ENCODE results near the gene GSTT2B. TPM values are rescaled to one million over a fixed set of nuclear protein-coding genes. Genes with fewer than 3 reads are reported as not detected.

GSTT2B gene, protein sequence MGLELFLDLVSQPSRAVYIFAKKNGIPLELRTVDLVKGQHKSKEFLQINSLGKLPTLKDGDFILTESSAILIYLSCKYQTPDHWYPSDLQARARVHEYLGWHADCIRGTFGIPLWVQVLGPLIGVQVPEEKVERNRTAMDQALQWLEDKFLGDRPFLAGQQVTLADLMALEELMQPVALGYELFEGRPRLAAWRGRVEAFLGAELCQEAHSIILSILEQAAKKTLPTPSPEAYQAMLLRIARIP
- 0.38 and 1.4 TPM in 2 replicates for total RNA-seq (2014; rRNA removed; shearing (Covaris generic))

DNA sequence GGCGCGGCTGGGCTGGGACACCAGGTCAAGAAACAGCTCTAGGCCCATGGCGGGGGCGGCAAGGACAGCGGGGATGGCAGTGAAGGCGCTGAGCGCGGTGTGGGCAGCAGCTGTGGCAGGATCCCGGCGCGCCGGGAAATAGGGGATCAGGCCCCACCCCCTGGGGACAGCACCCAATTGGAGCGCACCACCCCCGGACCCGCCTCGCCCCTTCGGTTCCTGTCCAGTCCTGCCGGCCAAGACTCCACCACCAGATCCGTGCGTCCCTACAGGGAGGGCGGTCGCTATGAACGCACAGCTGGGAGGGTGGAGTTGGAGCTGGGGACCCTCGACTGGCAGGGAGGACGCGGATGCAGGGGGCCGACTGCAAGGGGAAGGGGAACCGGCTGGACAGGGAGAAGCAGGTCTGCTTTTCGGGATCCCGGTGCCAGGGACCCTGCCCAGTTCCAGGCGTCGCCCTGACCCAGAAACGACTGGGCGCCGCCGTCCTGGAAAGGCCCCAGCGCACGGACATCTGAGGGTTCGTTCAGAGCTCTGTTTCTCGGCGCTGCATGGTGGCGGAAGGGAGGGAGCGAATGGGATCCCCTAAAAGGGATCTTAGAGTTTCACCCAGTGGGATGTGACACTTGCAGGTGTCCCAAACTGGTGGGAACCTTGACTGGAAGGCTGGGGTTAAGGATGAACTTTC lies at the start of gene GSTT2B:
TSS of gene GSTT2B (minus strand) at position 112 of the 688 bp plus-strand sequence. CDS start at position 48, 64 bp downstream.

DNA sequence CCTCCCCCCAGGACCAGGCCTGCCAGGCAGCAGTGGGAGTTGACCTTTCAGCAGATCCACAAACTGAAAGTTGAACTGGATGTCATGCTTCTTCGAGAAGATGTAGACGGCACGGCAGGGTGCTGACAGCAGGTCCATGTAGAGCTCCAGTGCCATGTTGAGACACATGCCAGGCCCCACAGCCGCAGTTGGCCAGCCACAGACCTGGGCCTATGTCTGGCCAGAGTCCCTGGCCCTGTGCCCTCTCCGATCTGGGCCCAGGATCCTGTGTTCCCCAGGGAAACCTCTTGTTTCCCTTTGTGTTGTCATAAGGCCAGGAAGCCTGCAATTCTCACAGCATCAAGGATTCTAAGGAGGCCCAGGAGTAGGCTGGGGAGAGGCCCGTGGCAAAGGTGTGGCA lies 44.2 kb upstream of the GSTT2B start, which contains the start of gene GSTT4:
TSS of gene GSTT4 (minus strand) at position 253 of the 400 bp plus-strand sequence. CDS start at position 156, 97 bp downstream.

DNA sequence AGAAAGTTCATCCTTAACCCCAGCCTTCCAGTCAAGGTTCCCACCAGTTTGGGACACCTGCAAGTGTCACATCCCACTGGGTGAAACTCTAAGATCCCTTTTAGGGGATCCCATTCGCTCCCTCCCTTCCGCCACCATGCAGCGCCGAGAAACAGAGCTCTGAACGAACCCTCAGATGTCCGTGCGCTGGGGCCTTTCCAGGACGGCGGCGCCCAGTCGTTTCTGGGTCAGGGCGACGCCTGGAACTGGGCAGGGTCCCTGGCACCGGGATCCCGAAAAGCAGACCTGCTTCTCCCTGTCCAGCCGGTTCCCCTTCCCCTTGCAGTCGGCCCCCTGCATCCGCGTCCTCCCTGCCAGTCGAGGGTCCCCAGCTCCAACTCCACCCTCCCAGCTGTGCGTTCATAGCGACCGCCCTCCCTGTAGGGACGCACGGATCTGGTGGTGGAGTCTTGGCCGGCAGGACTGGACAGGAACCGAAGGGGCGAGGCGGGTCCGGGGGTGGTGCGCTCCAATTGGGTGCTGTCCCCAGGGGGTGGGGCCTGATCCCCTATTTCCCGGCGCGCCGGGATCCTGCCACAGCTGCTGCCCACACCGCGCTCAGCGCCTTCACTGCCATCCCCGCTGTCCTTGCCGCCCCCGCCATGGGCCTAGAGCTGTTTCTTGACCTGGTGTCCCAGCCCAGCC lies 18.7 kb upstream of the GSTT2B start, which contains the start of gene GSTT2:
TSS of gene GSTT2 (plus strand) at position 578 of the 684 bp plus-strand sequence.

DNA sequence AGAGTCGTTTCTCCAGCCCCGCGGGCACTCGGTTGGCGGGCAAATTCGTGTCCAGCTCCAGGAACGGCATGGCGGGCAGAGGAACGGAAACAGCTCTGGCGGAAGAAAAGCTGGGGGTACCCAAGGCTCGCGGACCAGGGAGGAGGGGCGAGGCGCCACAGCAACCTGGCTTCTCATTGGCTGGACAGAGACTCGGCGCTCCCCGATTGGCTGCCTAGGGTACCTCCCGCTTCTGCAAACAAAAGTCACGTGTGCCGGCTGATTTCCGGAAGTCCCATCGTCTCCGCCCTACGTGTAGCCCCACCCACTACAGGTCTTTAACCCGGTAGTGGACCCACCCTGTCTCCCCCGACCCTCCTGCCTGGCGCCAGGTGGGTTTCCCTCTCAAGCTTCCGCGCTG lies 13.3 kb upstream of the GSTT2B start, which contains the start of gene DDT:
TSS of gene DDT (minus strand) at position 97 of the 400 bp plus-strand sequence. CDS start at position 70, 27 bp downstream.

DNA sequence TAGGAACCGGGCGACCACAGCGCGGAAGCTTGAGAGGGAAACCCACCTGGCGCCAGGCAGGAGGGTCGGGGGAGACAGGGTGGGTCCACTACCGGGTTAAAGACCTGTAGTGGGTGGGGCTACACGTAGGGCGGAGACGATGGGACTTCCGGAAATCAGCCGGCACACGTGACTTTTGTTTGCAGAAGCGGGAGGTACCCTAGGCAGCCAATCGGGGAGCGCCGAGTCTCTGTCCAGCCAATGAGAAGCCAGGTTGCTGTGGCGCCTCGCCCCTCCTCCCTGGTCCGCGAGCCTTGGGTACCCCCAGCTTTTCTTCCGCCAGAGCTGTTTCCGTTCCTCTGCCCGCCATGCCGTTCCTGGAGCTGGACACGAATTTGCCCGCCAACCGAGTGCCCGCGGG lies 5.6 kb upstream of the GSTT2B start, which contains the start of gene DDTL:
TSS of gene DDTL (plus strand) at position 321 of the 400 bp plus-strand sequence. CDS start at position 348, 27 bp downstream.

Other genes with a start within 250 kb of the GSTT2B start
- gene ZNF70, start 210.1 kb downstream of the GSTT2B start, total RNA-seq (2014; rRNA removed; shearing (Covaris generic)), result 2.9 and 3.4 TPM in 2 replicates
- not detected in 2 replicates for gene VPREB3, start 206.8 kb downstream of the GSTT2B start, total RNA-seq (2014; rRNA removed; shearing (Covaris generic))
- gene C22orf15, start 198.2 kb downstream of the GSTT2B start, total RNA-seq (2014; rRNA removed; shearing (Covaris generic)), result not detected in 2 replicates
- 11.1 and 14.9 TPM in 2 replicates for gene CHCHD10, start 193.2 kb downstream of the GSTT2B start, total RNA-seq (2014; rRNA removed; shearing (Covaris generic))
- 1.5 and 2.2 TPM in 2 replicates for gene MMP11, start 188.3 kb downstream of the GSTT2B start, total RNA-seq (2014; rRNA removed; shearing (Covaris generic))
- 72.8 and 76.7 TPM in 2 replicates for gene SMARCB1, start 174.2 kb downstream of the GSTT2B start, total RNA-seq (2014; rRNA removed; shearing (Covaris generic))
- gene DERL3, start 122.2 kb downstream of the GSTT2B start, total RNA-seq (2014; rRNA removed; shearing (Covaris generic)), result 0.19 TPM in 1 of 2 replicates, not detected in the other
- gene SLC2A11, start 103.3 kb downstream of the GSTT2B start, total RNA-seq (2014; rRNA removed; shearing (Covaris generic)), result 12.6 and 12.9 TPM in 2 replicates
- 480 and 587 TPM in 2 replicates for gene MIF, start 66.8 kb downstream of the GSTT2B start, total RNA-seq (2014; rRNA removed; shearing (Covaris generic))
- gene DDTL, start 5.7 kb upstream of the GSTT2B start, total RNA-seq (2014; rRNA removed; shearing (Covaris generic)), result 0.21 and 0.79 TPM in 2 replicates
- 150 and 200 TPM in 2 replicates for gene DDT, start 13.2 kb upstream of the GSTT2B start, total RNA-seq (2014; rRNA removed; shearing (Covaris generic))
- not detected in 2 replicates for gene GSTT2, start 18.9 kb upstream of the GSTT2B start, total RNA-seq (2014; rRNA removed; shearing (Covaris generic))
- not detected in 2 replicates for gene GSTT4, start 44.3 kb upstream of the GSTT2B start, total RNA-seq (2014; rRNA removed; shearing (Covaris generic))
- gene CABIN1, start 50.1 kb upstream of the GSTT2B start, total RNA-seq (2014; rRNA removed; shearing (Covaris generic)), result 38.2 and 39.6 TPM in 2 replicates
- gene SUSD2, start 220.3 kb upstream of the GSTT2B start, total RNA-seq (2014; rRNA removed; shearing (Covaris generic)), result 6.1 and 7.4 TPM in 2 replicates

All from A375 (cell line).